IMR-90 (cell line): Measurements from ENCODE around the gene RMI2. TPM values are rescaled to one million over a fixed set of nuclear protein-coding genes. Genes with fewer than 3 reads are reported as not detected.

Source experiments
- ATAC-seq: fragments of 200-7000 bp; cut with Tn5 transposase; 2 replicates; pipeline ENCODE4 v1.9.1; 2020; ENCODE audit warnings: low read depth, mild to moderate bottlenecking, moderate library complexity
- BruUV-seq: library from RNA; stranded (reverse); fragments of 400-500 nt; replicated peaks from 2 replicates; lab custom pipeline; 2021; lab: Mats Ljungman, UMichigan
- CTCF ChIA-PET: fragments of 300-600 bp; formaldehyde crosslinking; extraction: SDS; loops from one replicate; lab custom pipeline; 2021; ENCODE audit warnings: antibody characterized with exemption; lab: Yijun Ruan, JAX
- POLR2A ChIA-PET: fragments of 300-600 bp; sonication (Branson Sonifier 250); formaldehyde crosslinking; loops from one replicate; lab custom pipeline; 2022; ENCODE audit warnings: antibody characterized with exemption; ENCODE audit not compliant: unreplicated experiment; lab: Charles Lee
- DNase-seq: peaks from one replicate; pipeline ENCODE4 v3.0.0; 2013
- H2AFZ ChIP-seq: replicated peaks from 2 replicates; pipeline ENCODE3; 2013; ENCODE audit warnings: low read length, mild to moderate bottlenecking; ENCODE audit not compliant: poor library complexity
- H2AK5ac ChIP-seq: 2 replicates; pipeline ENCODE4 v1.6.1; 2013; ENCODE audit warnings: low read depth, low read length, inconsistent platforms
- H2AK9ac ChIP-seq: replicated peaks from 2 replicates; pipeline ENCODE3; 2013; ENCODE audit warnings: mild to moderate bottlenecking, low read depth, low read length, moderate library complexity; ENCODE audit not compliant: poor library complexity
- H2BK120ac ChIP-seq: 2 replicates; pipeline ENCODE4 v1.6.1; 2013; ENCODE audit warnings: low read depth, low read length, inconsistent platforms
- H2BK15ac ChIP-seq: 3 replicates; pipeline ENCODE4 v1.6.1; 2013; ENCODE audit warnings: low read depth, low read length, inconsistent platforms
- H2BK20ac ChIP-seq: 2 replicates; pipeline ENCODE4 v1.6.1; 2013; ENCODE audit warnings: low read depth, mild to moderate bottlenecking, inconsistent platforms, low read length, moderate library complexity
- H2BK5ac ChIP-seq: 2 replicates; pipeline ENCODE4 v1.6.1; 2013; ENCODE audit warnings: mild to moderate bottlenecking, low read depth, low read length, inconsistent platforms; ENCODE audit not compliant: poor library complexity, severe bottlenecking
- H3K14ac ChIP-seq: replicated peaks from 2 replicates; pipeline ENCODE4 v1.6.1; 2013; ENCODE audit warnings: low read depth, low read length, inconsistent platforms
- H3K18ac ChIP-seq: 2 replicates; pipeline ENCODE4 v1.6.1; 2013; ENCODE audit warnings: low read depth, low read length, control low read depth
- H3K23ac ChIP-seq: 2 replicates; pipeline ENCODE4 v1.6.1; 2013; ENCODE audit warnings: low read depth, low read length, inconsistent platforms
- H3K27ac ChIP-seq: 2 replicates; pipeline ENCODE4 v1.5.1; 2013; ENCODE audit warnings: mild to moderate bottlenecking, control low read depth, low read length; ENCODE audit not compliant: insufficient read depth
- H3K27me3 ChIP-seq: 2 replicates; pipeline ENCODE4 v1.6.1; 2013; ENCODE audit warnings: low read length; ENCODE audit not compliant: control insufficient read depth, insufficient read depth
- H3K36me3 ChIP-seq: 2 replicates; pipeline ENCODE4 v1.6.1; 2013; ENCODE audit warnings: low read length, mixed read lengths; ENCODE audit not compliant: control insufficient read depth, insufficient read depth
- H3K4ac ChIP-seq: 2 replicates; pipeline ENCODE4 v1.6.1; 2013; ENCODE audit warnings: low read depth, low read length, inconsistent platforms
- H3K4me1 ChIP-seq: 2 replicates; pipeline ENCODE4 v1.6.1; 2013; ENCODE audit warnings: low read length, mixed read lengths; ENCODE audit not compliant: control insufficient read depth, insufficient read depth
- H3K4me2 ChIP-seq: 2 replicates; pipeline ENCODE4 v1.6.1; 2013; ENCODE audit warnings: low read depth, mild to moderate bottlenecking, control low read depth, low read length, moderate library complexity
- H3K4me3 ChIP-seq: 2 replicates; pipeline ENCODE4 v1.5.1; 2013; ENCODE audit warnings: low read depth, mild to moderate bottlenecking, control low read depth, low read length, moderate library complexity; ENCODE audit not compliant: insufficient read depth
- H3K56ac ChIP-seq: 2 replicates; pipeline ENCODE4 v1.6.1; 2013; ENCODE audit warnings: low read length, inconsistent platforms; ENCODE audit not compliant: insufficient read depth; ENCODE audit errors: extremely low read depth
- H3K79me1 ChIP-seq, 2 experiments: 2 replicates each; pipeline ENCODE4 v1.6.1; 2013; ENCODE audit warnings: low read length in 2 of 2, inconsistent platforms in 1 of 2, low read depth in 1 of 2
- H3K9ac ChIP-seq: 2 replicates; pipeline ENCODE4 v1.6.1; 2013; ENCODE audit warnings: low read depth, low read length, control low read depth
- H3K9me1 ChIP-seq: 2 replicates; pipeline ENCODE4 v1.6.1; 2013; ENCODE audit warnings: low read length, inconsistent platforms; ENCODE audit not compliant: insufficient read depth
- H3K9me3 ChIP-seq: 2 replicates; pipeline ENCODE4 v1.6.1; 2013; ENCODE audit warnings: low read length; ENCODE audit not compliant: control insufficient read depth, insufficient read depth
- H4K20me1 ChIP-seq: 2 replicates; pipeline ENCODE4 v1.6.1; 2013; ENCODE audit warnings: low read length, inconsistent platforms; ENCODE audit not compliant: insufficient read depth
- H4K5ac ChIP-seq: 2 replicates; pipeline ENCODE4 v1.6.1; 2013; ENCODE audit warnings: mild to moderate bottlenecking, low read depth, low read length, control low read depth
- H4K8ac ChIP-seq, 2 experiments: 2 replicates each; pipeline ENCODE4 v1.6.1; 2013; ENCODE audit warnings: low read depth in 2 of 2, low read length in 2 of 2, control low read depth in 1 of 2, inconsistent platforms in 1 of 2
- H4K91ac ChIP-seq: 2 replicates; pipeline ENCODE4 v1.6.1; 2013; ENCODE audit warnings: low read depth, low read length, inconsistent platforms; ENCODE audit not compliant: insufficient read depth
- BHLHE40 ChIP-seq: fragments of 150-350 bp; IDR thresholded peaks from 2 replicates; pipeline ENCODE4 v1.6.1; 2016; ENCODE audit warnings: mild to moderate bottlenecking, low read depth, low read length
- CHD1 ChIP-seq: IDR thresholded peaks from 2 replicates; pipeline ENCODE4 v1.6.1; 2012; ENCODE audit warnings: low read depth, low read length, improper control_type of control experiment
- ELK1 ChIP-seq: fragments of 150-350 bp; IDR thresholded peaks from 2 replicates; pipeline ENCODE4 v1.6.1; 2016; ENCODE audit warnings: low read depth, mild to moderate bottlenecking, low read length, moderate library complexity, borderline replicate concordance
- FOS ChIP-seq: fragments of 150-350 bp; IDR thresholded peaks from 2 replicates; pipeline ENCODE4 v1.6.1; 2016; ENCODE audit warnings: low read depth, low read length
- MAFK ChIP-seq: IDR thresholded peaks from 2 replicates; pipeline ENCODE4 v1.6.1; 2012; ENCODE audit warnings: low read depth, low read length, improper control_type of control experiment
- MAZ ChIP-seq: IDR thresholded peaks from 2 replicates; pipeline ENCODE4 v1.6.1; 2012; ENCODE audit warnings: low read depth, mild to moderate bottlenecking, low read length, improper control_type of control experiment, moderate library complexity, borderline replicate concordance
- MXI1 ChIP-seq: IDR thresholded peaks from 2 replicates; pipeline ENCODE4 v1.6.1; 2012; ENCODE audit warnings: low read depth, mild to moderate bottlenecking, low read length, moderate library complexity, borderline replicate concordance
- NFE2L2 ChIP-seq: fragments of 150-350 bp; IDR thresholded peaks from 2 replicates; pipeline ENCODE4 v1.6.1; 2016; ENCODE audit warnings: low read depth, mild to moderate bottlenecking, low read length
- POLR2A ChIP-seq: IDR thresholded peaks from 2 replicates; pipeline ENCODE4 v1.6.1; 2012; ENCODE audit warnings: mild to moderate bottlenecking, low read depth, low read length
- RAD21 ChIP-seq: IDR thresholded peaks from 2 replicates; pipeline ENCODE4 v1.6.1; 2012; ENCODE audit warnings: low read length, improper control_type of control experiment
- RCOR1 ChIP-seq: IDR thresholded peaks from 2 replicates; pipeline ENCODE4 v1.6.1; 2012; ENCODE audit warnings: mild to moderate bottlenecking, low read length, improper control_type of control experiment; ENCODE audit not compliant: insufficient replicate concordance
- USF2 ChIP-seq: fragments of 150-350 bp; IDR thresholded peaks from 2 replicates; pipeline ENCODE4 v1.6.1; 2017; ENCODE audit warnings: mild to moderate bottlenecking, antibody characterized with exemption, low read length, low read depth
- WGBS, 2 experiments: methylation state at CpG; one replicate each; pipeline versions ENCODE4 v1.1.5 to v1.1.7; 2013; ENCODE audit warnings: missing lambda C conversion rate in 2 of 2; ENCODE audit not compliant: insufficient read length in 1 of 2; ENCODE audit errors: extremely low coverage in 2 of 2; 5-methylcytosine and 5-hydroxymethylcytosine counted together
- dilution Hi-C: fragments of 300-500 bp; cut with HindIII; formaldehyde crosslinking; loops from one replicate; pipeline ENCODE4 v1.14.3; 2018; ENCODE audit warnings: low sequenced_read_pairs; ENCODE audit not compliant: unreplicated experiment
- in situ Hi-C: fragments of 300-500 bp; cut with MboI; formaldehyde crosslinking; loops from 3 replicates; pipeline ENCODE4 v1.14.3; 2019; ENCODE audit warnings: low sequenced_read_pairs, inconsistent platforms, mixed read lengths
- intact Hi-C: fragments of 100-400 bp; cut with micrococcal nuclease; formaldehyde crosslinking; loops from 2 replicates; pipeline ENCODE4 v1.10.0; 2022
- polyA plus RNA-seq, 3 experiments: library from polyadenylated mRNA; depleted of rRNA; stranded (reverse); fragments of >200 nt; gene quantifications; 2 replicates each; pipeline ENCODE4 v1.2.3, GENCODE V29; 2012; ENCODE audit warnings: low replicate concordance in 1 of 3
- total RNA-seq: library from RNA; depleted of rRNA; stranded (reverse); fragments of >200 nt; gene quantifications from 2 replicates; pipeline ENCODE4 v1.2.3, GENCODE V29; 2012
- TF ChIP-seq, protein P1 (sequence below): conservative IDR thresholded peaks from 2 replicates; pipeline ENCODE4 v1.5.1; 2012; ENCODE audit warnings: mild to moderate bottlenecking, low read depth, low read length, improper control_type of control experiment

The RMI2 gene
- total and polyA plus RNA-seq, 2 of the 4 experiments (the other 2 are of a cell fraction): 3.2 to 5.6 TPM

GRCh38 chr16:11316331-11317015, 28.8 kb upstream of the RMI2 start (continued):
- no peak for TF ChIP-seq MXI1

- Histone ChIP-seq H3K18ac (no peak overlapping the region), H3K4me1 (peaks cover 7% of the 10 kb centered on the region), H3K9me1 (peaks cover 5% of the 10 kb centered on the region; the same call in 1 of the 2 replicates), H3K4me2 (no peak overlapping the region), H3K4me3 (no peak overlapping the region), H3K79me1 (no peaks in the 10 kb centered on the region), H3K56ac (no peak overlapping the region), H3K4ac (peak overlapping the region; percentile 40; the same call in 1 of the 2 replicates), H2AK5ac (peak overlapping the region; percentile 59; the same call in 1 of the 2 replicates), H3K27ac (no peak overlapping the region), H4K5ac (no peak overlapping the region), H3K14ac (no peak overlapping the region), H2AFZ (no peak overlapping the region), H3K9ac (no peak overlapping the region), H2BK15ac (peak overlapping the region; percentile 80; the same call in 1 of the 3 replicates), H3K23ac (no peak overlapping the region), H4K8ac (no peak overlapping the region), H2AK9ac (no peak overlapping the region), H2BK5ac (no peak overlapping the region), H4K20me1 (no peaks in the 10 kb centered on the region), H3K27me3 (no peaks in the 10 kb centered on the region), H2BK20ac (no peak overlapping the region; the same call in 1 of the 2 replicates), H2BK120ac (peak overlapping the region; percentile 38; the same call in 1 of the 2 replicates), H4K91ac (0 out of 2 replicates have a peak overlapping the region, but pooled peaks have one; percentile 12), H3K9me3 (no peaks in the 10 kb centered on the region), H3K36me3 (no peaks in the 10 kb centered on the region)
- DNase-seq: no peak
- WGBS, 2 experiments: 85% methylated on average over 4 of the region's 8 CpGs; no CpG with 5 or more reads in 1 of the 2 experiments
- ATAC-seq: no peak
- dilution Hi-C loops (no loop called here), intact Hi-C loops (no loop called here), in situ Hi-C loops (no loop called here)
- ChIA-PET POLR2A (interaction anchor here (0.6 kb wide), 1 partner anchor 63 kb away, joined by 3 read pairs; no protein-coding TSS in a partner anchor), CTCF (no interaction called here)
- no TSS peak for BruUV-seq
- TF ChIP-seq MAFK (no peak), USF2 (no peak), RCOR1 (no peak), MAZ (no peak), ELK1 (no peak), POLR2A (no peak), CHD1 (no peak), BHLHE40 (no peak), RAD21 (no peak), NFE2L2 (no peak), FOS (no peak)
- TF ChIP-seq, protein P1, sequence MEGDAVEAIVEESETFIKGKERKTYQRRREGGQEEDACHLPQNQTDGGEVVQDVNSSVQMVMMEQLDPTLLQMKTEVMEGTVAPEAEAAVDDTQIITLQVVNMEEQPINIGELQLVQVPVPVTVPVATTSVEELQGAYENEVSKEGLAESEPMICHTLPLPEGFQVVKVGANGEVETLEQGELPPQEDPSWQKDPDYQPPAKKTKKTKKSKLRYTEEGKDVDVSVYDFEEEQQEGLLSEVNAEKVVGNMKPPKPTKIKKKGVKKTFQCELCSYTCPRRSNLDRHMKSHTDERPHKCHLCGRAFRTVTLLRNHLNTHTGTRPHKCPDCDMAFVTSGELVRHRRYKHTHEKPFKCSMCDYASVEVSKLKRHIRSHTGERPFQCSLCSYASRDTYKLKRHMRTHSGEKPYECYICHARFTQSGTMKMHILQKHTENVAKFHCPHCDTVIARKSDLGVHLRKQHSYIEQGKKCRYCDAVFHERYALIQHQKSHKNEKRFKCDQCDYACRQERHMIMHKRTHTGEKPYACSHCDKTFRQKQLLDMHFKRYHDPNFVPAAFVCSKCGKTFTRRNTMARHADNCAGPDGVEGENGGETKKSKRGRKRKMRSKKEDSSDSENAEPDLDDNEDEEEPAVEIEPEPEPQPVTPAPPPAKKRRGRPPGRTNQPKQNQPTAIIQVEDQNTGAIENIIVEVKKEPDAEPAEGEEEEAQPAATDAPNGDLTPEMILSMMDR: no peak
Observed at GRCh38 chr16:11318817-11319216, 26.4 kb upstream of the RMI2 start.
